Fibroblast of lung (primary cell): ENCODE results near the gene CCDC122. TPM values are rescaled to one million over a fixed set of nuclear protein-coding genes. Genes with fewer than 3 reads are reported as not detected.

Source experiments
- DNase-seq, 2 donors: peaks; one replicate each; pipeline versions ENCODE4 v3.0.0 to v3.0.0-alpha.2; 2010; ENCODE audit warnings: low read depth in 2 of 2
- H2AFZ ChIP-seq: 2 replicates; pipeline ENCODE4 v1.5.1; 2012; ENCODE audit warnings: low read length, control low read depth, inconsistent platforms
- H3K27ac ChIP-seq: 2 replicates; pipeline ENCODE4 v1.5.1; 2011; ENCODE audit warnings: low read length, control low read depth; ENCODE audit not compliant: insufficient read depth
- H3K27me3 ChIP-seq: 2 replicates; pipeline ENCODE4 v1.5.1; 2011; ENCODE audit warnings: mild to moderate bottlenecking, low read length; ENCODE audit not compliant: control insufficient read depth, insufficient read depth
- H3K36me3 ChIP-seq: 2 replicates; pipeline ENCODE4 v1.5.1; 2011; ENCODE audit warnings: low read length; ENCODE audit not compliant: control insufficient read depth, insufficient read depth
- H3K4me1 ChIP-seq: 2 replicates; pipeline ENCODE4 v1.5.1; 2011; ENCODE audit warnings: low read length; ENCODE audit not compliant: control insufficient read depth, insufficient read depth; ENCODE audit errors: extremely low read depth
- H3K4me2 ChIP-seq: 2 replicates; pipeline ENCODE4 v1.5.1; 2011; ENCODE audit warnings: low read length, control low read depth; ENCODE audit not compliant: insufficient read depth; ENCODE audit errors: extremely low read depth
- H3K4me3 ChIP-seq, 4 experiments: fragments of 200-600 bp in 1 of 4; sonication (generic) in 1 of 4; replicated peaks in 1 of 4; 2 replicates each; pipeline ENCODE4 v1.5.1; 2011 to 2016; ENCODE audit warnings: low read length in 4 of 4, low read depth in 3 of 4, mild to moderate bottlenecking in 3 of 4, control low read depth in 2 of 4, inconsistent platforms in 1 of 4, mixed read lengths in 1 of 4; ENCODE audit not compliant: insufficient read depth in 1 of 4; ENCODE audit errors: control extremely low read depth in 1 of 4
- H3K79me2 ChIP-seq: 2 replicates; pipeline ENCODE4 v1.5.1; 2012; ENCODE audit warnings: mild to moderate bottlenecking, low read length, inconsistent platforms; ENCODE audit not compliant: control insufficient read depth, insufficient read depth
- H3K9ac ChIP-seq: 2 replicates; pipeline ENCODE4 v1.5.1; 2011; ENCODE audit warnings: mild to moderate bottlenecking, low read length, control low read depth; ENCODE audit not compliant: insufficient read depth
- H3K9me3 ChIP-seq: 2 replicates; pipeline ENCODE4 v1.5.1; 2012; ENCODE audit warnings: low read depth, low read length; ENCODE audit not compliant: control insufficient read depth, insufficient read depth
- H4K20me1 ChIP-seq: 2 replicates; pipeline ENCODE4 v1.5.1; 2011; ENCODE audit warnings: low read length; ENCODE audit not compliant: control insufficient read depth, insufficient read depth; ENCODE audit errors: extremely low read depth
- CTCF ChIP-seq, 2 donors: IDR thresholded peaks in 1 of 2; conservative IDR thresholded peaks in 1 of 2; 1 replicate in 1 of 2; 2 replicates in 1 of 2; pipeline ENCODE4 v1.5.1; 2011 to 2012; ENCODE audit warnings: low read length in 2 of 2, control low read depth in 1 of 2, inconsistent platforms in 1 of 2, low read depth in 1 of 2, mild to moderate bottlenecking in 1 of 2
- EZH2 ChIP-seq: IDR thresholded peaks from 2 replicates; pipeline ENCODE4 v1.5.1; 2012; ENCODE audit warnings: low read length, control low read depth, mild to moderate bottlenecking; ENCODE audit errors: missing control alignments
- polyA plus RNA-seq, 2 donors: library from polyadenylated mRNA; depleted of rRNA in 1 of 2; stranded (reverse) in 1 of 2; unstranded in 1 of 2; fragments of >200 nt; gene quantifications; 2 replicates each; pipeline ENCODE4 v1.2.1, GENCODE V29; 2011 to 2012; ENCODE audit warnings: missing spikeins in 1 of 2
- total RNA-seq: library from RNA; depleted of rRNA; stranded (reverse); fragments of >200 nt; gene quantifications from 2 replicates; pipeline ENCODE4 v1.2.1, GENCODE V29; 2014

The CCDC122 gene
- total and polyA plus RNA-seq, 2 donors (not counting 1 experiment from before 2014, with no cell fraction given), result 2.0 to 6.8 TPM

DNA sequence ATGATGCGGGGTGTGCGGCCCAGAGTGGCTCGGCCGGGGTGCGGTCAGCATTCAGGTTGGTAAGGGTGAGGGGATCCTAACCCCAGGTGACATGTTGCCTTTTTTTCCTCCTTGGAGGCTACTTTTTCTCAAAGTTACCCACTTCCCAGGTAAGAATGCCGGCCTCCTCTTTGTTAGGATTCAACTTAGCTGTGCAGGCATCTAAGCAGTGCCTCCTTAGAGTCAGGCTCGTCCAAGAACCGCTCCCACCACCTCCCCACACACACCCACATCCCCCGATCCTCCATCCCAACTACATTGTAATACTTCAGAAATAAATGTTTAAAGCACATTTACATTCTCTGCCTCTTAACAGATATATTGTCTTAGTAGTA is 92.0 kb downstream of the CCDC122 start:
- H3K27me3 ChIP-seq, result no peaks in the 10 kb centered on the region
- no peaks in the 10 kb centered on the region for H4K20me1 ChIP-seq
- H3K4me2 ChIP-seq, result peak overlapping the region; percentile 73
- H3K4me3 ChIP-seq, result peak overlapping the region; percentile 21 to 66 (median 60)
- TF ChIP-seq CTCF (conservative IDR thresholded peaks at IDR 0.05 in 1 of 2, IDR thresholded peaks at IDR 0.05 in 1 of 2; ENCODE audit: low read depth in 1 of 2, low read length in 2 of 2) (no peak), EZH2 (no peak)
- peak overlapping the region; percentile 66 for H3K9ac ChIP-seq
- H3K27ac ChIP-seq, result peak overlapping the region; percentile 49
- H3K9me3 ChIP-seq, result no peaks in the 10 kb centered on the region
- peaks cover 3% of the 10 kb centered on the region for H3K4me1 ChIP-seq
- H2AFZ ChIP-seq, result peak overlapping the region; percentile 54
- no peak for DNase-seq
- H3K36me3 ChIP-seq, result no peaks in the 10 kb centered on the region
- no peaks in the 10 kb centered on the region for H3K79me2 ChIP-seq

GRCh38 chr13:43786766-43787517 is 92.6 kb downstream of the CCDC122 start, which contains the start of gene ENOX1:
Gene ENOX1, minus strand, starts transcription at chr13:43786972.
- H3K4me2 ChIP-seq, result peak within 1 kb of the TSS; percentile 73
- H3K9ac ChIP-seq, result peak within 1 kb of the TSS; percentile 66
- H4K20me1 ChIP-seq, result no peaks in the 10 kb centered on the region
- no peak for TF ChIP-seq EZH2
- peak in 1 of 2 donors; percentile 5 for TF ChIP-seq CTCF (conservative IDR thresholded peaks at IDR 0.05 in 1 of 2, IDR thresholded peaks at IDR 0.05 in 1 of 2; ENCODE audit: low read depth in 1 of 2, low read length in 2 of 2)
- no peaks in the 10 kb centered on the region for H3K9me3 ChIP-seq
- H3K27ac ChIP-seq, result peak within 1 kb of the TSS; percentile 49
- H3K27me3 ChIP-seq, result no peaks in the 10 kb centered on the region
- no peaks in the 10 kb centered on the region for H3K79me2 ChIP-seq
- peaks cover 3% of the 10 kb centered on the region for H3K4me1 ChIP-seq
- peak; percentile 72 to 84 for DNase-seq
- peak within 1 kb of the TSS; percentile 54 for H2AFZ ChIP-seq
- H3K4me3 ChIP-seq, result peak within 1 kb of the TSS; percentile 21 to 66 (median 60)
- no peaks in the 10 kb centered on the region for H3K36me3 ChIP-seq

GRCh38 chr13:43786472-43786765 is 93.1 kb downstream of the CCDC122 start:
- peak overlapping the region; percentile 21 to 66 (median 58) for H3K4me3 ChIP-seq
- H2AFZ ChIP-seq, result peak overlapping the region; percentile 54
- H3K4me2 ChIP-seq, result peak overlapping the region; percentile 53
- DNase-seq, result no peak
- no peaks in the 10 kb centered on the region for H4K20me1 ChIP-seq
- no peaks in the 10 kb centered on the region for H3K36me3 ChIP-seq
- no peak for TF ChIP-seq EZH2
- peaks cover 3% of the 10 kb centered on the region for H3K4me1 ChIP-seq
- no peaks in the 10 kb centered on the region for H3K27me3 ChIP-seq
- no peaks in the 10 kb centered on the region for H3K79me2 ChIP-seq
- no peak overlapping the region for H3K27ac ChIP-seq
- H3K9ac ChIP-seq, result peak overlapping the region; percentile 66
- no peaks in the 10 kb centered on the region for H3K9me3 ChIP-seq

Other genes with a start within 250 kb of the CCDC122 start
- 4.4 and 7.6 TPM in 2 replicates for gene ENOX1, start 92.8 kb downstream of the CCDC122 start, total RNA-seq
- gene ENOX1, start 92.8 kb downstream of the CCDC122 start, polyA plus RNA-seq, result 3.5 and 8.1 TPM in 2 replicates
- 8.9 and 11.3 TPM in 2 replicates for gene LACC1, start 164 bp upstream of the CCDC122 start, total RNA-seq
- gene LACC1, start 164 bp upstream of the CCDC122 start, polyA plus RNA-seq, result 5.5 and 6.9 TPM in 2 replicates